ENCODE measurements around the gene OSBP. TPM values are rescaled to one million over a fixed set of nuclear protein-coding genes. Genes with fewer than 3 reads are reported as not detected.
"Not testable (repeated sequence)": the region's sequence is repeated elsewhere in the genome, so short reads cannot be mapped to it uniquely, and the experiment has no call there.

Gene OSBP
- polyA plus RNA-seq (ENCODE audit: insufficient read length in 4 of 4) = 10 to 100 TPM; 49.1 to 62.2 (median 57.1) TPM

DNA sequence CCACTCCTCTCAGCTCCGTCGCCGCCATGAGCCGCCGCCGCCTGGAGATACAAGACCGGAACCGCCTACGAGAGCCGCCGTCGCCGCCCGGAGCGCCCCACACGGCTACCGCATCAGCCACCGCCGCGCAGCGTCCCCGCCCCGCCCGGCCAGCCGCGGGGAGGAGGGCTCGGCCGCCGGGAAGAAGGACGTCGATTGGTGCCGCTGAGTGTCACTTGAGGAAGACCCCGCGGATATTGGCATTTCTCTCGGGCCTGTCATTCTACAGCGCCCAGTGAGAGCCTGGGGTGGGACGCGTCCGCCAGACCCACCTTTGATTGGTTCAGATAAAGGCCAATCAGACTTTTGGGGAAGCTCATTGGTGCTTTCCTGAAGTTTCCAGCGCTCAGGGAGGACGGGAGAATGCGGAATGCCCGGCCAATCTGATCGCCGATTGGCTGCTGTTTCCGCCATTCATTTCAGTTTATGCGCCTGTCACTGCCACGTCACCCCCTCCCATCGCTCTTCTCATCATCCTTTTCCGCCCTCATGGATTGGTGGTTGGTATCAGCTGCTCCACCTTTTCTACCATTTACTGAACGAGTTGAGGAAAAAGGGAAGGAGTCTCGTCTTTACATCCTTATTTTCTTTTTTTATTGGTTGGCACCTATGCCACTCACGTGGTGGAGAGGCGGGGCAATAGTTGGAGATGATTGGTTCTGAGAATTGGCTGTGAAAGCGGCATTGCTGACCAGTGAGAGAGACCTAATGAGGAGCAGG lies at the start of gene OSBP:
Gene OSBP (minus strand): TSS at position 138 of the 759 bp plus-strand sequence. CDS start 110 bp downstream, at position 28.
- peak; percentile 99 to 100 (median 100) for DNase-seq (ENCODE audit: low read depth in 4 of 4, low spot score in 3 of 4)

DNA sequence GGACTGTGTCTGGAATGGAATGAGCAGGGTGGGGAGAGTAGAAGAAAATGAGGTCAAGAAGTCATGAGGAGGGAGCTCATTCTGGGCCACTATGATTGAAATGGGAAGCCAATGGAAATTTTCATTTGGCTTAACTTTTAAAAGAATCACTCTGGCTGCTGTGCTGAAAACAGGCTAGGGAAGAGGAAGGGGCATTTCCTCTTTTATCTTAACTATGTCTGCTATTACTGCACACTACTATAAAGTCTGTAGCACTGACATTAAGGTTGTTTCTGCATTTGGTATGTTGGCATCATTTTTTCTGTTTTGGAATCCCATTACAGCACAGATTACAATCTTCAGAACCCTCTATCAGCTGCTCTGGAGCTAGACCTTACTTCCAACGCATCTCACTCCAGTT lies 45.0 kb upstream of the OSBP start:
- DNase-seq (ENCODE audit: low read depth in 4 of 4, low spot score in 3 of 4) = no peak

- no peak for DNase-seq (ENCODE audit: low read depth in 4 of 4, low spot score in 3 of 4)
Measured at GRCh38 chr11:59659981-59660380, 44.4 kb upstream of the OSBP start.

DNA sequence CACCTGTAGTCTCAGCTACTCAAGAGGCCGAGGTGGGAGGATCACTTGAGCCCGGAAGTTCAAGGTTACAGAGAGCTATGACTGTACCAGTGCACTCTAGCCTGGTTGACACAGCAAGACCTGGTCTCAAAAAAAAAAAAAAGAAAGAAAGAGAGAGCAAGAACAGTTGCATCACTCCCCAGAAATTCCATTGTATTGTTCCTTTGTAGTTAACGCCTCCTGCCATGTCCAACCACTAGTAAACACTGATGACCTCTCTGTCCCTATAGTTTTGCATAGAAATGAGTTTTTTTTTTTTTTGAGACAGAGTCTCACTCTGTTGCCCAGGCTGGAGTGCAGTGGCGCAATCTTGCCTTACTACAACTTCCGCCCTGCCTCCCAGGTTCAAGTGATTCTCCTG lies 42.5 kb upstream of the OSBP start:
- DNase-seq (ENCODE audit: low read depth in 4 of 4, low spot score in 3 of 4) = no peak

DNA sequence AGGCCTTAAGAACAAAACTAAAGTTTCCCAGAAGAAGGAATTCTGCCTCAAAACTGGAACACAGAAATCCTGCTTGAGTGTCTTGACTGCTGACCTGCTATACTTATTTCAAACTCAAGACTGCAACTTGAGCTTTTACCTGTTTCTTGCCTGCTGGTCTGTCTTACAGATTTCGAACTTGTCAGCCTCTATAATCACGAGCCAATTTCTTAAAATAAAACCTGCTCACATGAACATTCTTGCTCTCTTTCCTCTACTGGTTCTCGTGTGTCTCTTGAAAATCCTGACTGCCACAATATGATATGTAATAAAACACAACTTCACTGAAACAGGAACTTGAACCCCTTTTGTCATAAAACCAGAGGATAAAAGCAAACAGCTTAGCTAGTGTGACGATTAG lies 39.3 kb upstream of the OSBP start:
- DNase-seq (ENCODE audit: low read depth in 4 of 4, low spot score in 3 of 4) = no peak

GRCh38 chr11:59647245-59647980 lies 31.8 kb upstream of the OSBP start:
- DNase-seq (ENCODE audit: low read depth in 4 of 4, low spot score in 3 of 4) = no peak

DNA sequence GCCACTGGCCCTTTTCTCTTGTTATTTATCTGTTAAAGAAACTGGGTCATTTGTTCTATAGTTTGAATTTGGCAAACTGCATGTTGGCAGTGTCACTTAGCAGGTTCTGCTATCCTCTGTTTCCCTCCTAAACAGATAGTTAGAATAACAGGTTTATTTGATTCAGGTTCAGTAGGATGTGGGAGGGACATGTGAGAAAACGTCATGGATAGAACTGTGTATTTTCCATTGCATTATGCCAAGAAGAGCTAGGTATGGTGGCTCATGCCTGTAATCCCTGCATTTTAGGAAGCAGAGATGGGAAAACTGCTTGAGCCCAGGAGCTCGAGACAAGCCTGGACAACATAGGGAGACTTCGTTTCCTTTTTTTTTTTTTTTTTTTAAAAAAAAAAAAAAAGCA lies 29.0 kb upstream of the OSBP start:
- no peak for DNase-seq (ENCODE audit: low read depth in 4 of 4, low spot score in 3 of 4)

GRCh38 chr11:59643390-59643789 lies 27.8 kb upstream of the OSBP start:
- DNase-seq (ENCODE audit: low read depth in 4 of 4, low spot score in 3 of 4) = no peak

DNA sequence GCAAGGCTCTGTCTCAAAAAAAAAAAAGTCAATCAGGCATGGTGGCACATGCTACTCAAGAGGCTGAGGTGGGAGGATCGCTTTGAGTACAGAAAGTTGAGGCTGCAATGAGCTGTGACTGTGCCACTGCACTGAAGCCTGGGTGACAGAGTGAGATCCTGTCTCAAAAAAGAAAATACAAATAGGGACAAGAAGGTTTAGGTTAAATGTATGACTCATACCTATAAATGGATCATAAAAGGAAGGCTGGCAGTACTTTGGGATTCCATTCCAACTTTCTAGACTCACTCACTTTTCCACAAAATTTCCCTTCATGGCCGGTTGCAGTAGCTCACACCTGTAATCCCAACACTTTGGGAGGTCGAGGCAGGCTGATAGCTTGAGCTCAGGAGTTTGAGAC lies 25.6 kb upstream of the OSBP start:
- DNase-seq (ENCODE audit: low read depth in 4 of 4, low spot score in 3 of 4) = no peak

DNA sequence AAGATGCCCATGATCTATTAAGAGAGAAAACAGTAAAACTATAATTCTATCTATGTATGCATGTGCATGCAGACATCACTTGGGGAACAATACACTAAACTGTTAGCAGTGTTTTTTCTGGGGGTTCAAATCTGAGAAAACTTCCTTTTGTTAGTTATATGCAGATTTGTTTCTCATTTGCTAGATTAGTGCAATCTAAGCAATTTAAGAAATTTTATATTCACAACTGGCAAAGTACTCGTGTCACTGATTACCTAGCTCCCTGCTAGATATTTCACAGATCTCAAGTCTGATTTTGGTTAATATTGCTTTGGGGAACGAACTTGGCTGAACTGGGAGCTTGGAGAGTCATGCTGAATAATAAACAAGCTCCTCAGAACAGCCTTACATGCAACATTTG lies 14.9 kb upstream of the OSBP start:
- DNase-seq (ENCODE audit: low read depth in 4 of 4, low spot score in 3 of 4) = no peak

DNA sequence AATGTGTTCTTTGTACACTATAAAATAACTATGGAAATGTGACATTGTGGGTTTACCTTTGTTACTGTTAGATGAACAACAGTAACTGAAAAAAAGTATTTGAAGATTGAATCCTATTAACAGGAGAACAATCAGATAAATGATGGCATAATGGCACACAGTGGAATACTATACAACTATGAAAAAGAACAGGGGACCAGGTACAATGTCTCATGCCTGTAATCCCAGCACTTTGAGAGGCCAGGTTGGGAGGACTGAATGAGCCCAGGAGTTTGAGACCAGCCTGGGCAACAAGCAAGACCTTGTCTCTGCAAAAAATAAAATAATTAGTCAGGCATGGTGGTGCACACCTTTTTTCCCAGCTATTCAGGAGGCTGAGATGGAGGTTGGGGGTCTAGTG lies 14.4 kb upstream of the OSBP start:
- no peak for DNase-seq (ENCODE audit: low read depth in 4 of 4, low spot score in 3 of 4)

DNA sequence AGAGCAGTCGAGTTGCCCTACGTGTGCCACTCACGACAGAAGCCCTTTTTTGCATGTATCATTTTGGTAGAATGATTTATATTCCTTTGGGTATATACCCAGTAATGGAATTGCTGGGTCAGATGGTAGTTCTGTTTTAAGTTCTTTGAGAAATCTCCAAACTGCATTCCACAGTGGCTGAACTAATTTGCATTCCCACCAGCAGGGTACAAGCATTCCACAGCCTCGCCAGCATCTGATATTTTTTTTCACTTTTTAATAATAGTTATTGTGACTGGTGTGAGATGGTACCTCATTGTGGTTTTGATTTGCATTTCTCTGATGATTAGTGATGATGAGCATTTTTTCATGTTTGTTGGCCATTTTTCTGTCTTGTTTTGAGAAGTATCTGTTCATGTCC lies 11.4 kb upstream of the OSBP start:
- not testable (repeated sequence) for DNase-seq (ENCODE audit: low read depth in 4 of 4, low spot score in 3 of 4)

DNA sequence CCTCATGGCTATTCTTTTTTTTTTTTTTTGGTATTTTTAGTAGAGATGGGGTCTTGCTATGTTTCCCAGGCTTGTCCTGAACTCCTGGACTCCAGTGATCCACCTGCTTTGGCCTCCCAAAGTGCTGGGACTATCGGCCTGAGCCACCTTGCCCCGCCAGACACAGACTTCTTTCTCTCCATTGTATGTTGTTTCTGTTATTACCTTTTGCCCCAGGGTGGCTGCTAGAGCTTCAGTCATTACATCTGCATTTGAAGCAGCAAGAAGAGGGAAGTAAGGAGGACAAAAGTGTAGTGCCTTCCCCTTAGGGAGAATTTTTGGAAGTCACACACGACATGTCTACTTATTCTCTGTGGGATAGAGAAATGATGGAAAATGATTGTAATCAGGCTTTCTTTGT lies 10.1 kb upstream of the OSBP start:
- no peak for DNase-seq (ENCODE audit: low read depth in 4 of 4, low spot score in 3 of 4)

- no peak for DNase-seq (ENCODE audit: low read depth in 4 of 4, low spot score in 3 of 4)
Measured at GRCh38 chr11:59617876-59618275, 2.3 kb upstream of the OSBP start.

GRCh38 chr11:59616396-59616982 lies 915 bp upstream of the OSBP start:
- peak in 1 of 4 donors; percentile 14 for DNase-seq (ENCODE audit: low read depth in 4 of 4, low spot score in 3 of 4)

GRCh38 chr11:59615120-59615636 lies 396 bp downstream of the OSBP start:
- DNase-seq (ENCODE audit: low read depth in 4 of 4, low spot score in 3 of 4) = peak in 2 of 4 donors; percentile 8 to 13

GRCh38 chr11:59614277-59615119 lies 1.1 kb downstream of the OSBP start:
- no peak for DNase-seq (ENCODE audit: low read depth in 4 of 4, low spot score in 3 of 4)

DNA sequence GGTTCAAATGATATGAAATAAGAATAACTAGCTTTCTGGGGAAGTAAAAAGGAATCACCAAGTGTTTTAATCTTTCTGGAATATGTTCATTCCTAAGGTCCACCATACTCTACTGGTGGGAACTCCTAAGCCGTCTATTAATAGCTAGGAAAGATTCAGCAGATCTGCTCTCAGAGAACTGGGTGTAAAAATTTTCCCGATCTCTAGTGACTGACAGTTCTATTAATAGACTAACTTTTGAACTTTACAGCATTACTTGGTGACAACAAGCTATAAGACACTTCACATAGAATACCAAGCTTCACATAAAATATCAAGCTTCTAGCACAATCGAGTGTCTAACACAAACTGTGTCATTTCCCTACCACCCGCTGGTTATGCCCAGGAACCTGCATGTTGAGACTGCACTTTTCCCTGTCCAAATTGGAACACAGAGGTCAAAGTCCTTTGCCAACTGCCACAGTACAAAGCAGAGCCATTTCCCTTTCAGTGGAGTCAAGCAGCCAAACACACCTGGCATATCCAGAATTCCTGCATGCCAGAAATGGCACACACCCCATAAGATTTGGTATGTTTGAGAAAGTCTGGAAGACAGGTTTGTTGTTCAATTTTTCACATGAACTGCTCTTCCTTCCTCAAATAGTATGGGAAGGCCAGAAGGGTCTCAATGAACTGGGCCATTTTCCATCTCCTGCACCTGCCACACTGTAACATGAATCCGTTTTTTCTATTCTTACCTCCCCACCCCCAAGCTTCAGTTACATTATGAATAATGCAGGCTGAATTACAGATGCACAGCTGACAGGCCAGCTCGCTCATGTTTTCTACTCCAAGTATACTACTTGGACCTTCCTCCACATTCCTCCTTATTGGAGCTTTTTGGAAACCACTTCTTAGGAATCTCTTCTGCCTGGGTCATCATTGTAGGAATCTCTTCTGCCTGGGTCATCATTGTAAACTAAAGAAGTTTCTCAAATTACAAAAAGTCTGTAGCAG lies 3.7 kb downstream of the OSBP start:
- DNase-seq (ENCODE audit: low read depth in 4 of 4, low spot score in 3 of 4) = no peak

DNA sequence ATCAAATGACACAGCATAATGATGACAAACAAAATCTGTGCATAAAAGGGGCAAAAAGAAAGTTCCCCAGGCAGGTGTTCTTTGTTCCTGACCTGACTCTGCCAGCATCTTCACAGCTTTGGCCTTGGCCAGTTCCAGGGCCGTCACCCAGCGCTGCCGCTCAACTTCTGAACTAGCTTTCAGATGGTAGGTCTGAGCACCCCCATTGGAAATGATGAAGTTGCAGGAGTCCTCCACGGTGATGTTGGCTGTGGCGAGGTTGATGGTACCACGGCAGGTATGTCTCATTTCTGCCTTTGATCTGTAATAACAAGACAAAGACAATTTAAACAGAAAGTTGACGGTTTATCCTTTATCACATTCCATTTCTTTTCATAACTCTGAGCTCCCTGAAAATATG lies 5.3 kb downstream of the OSBP start:
- DNase-seq (ENCODE audit: low read depth in 4 of 4, low spot score in 3 of 4) = no peak
